ENCODE data around the gene IGSF21.
A peak's percentile ranks its signal among the peaks of the same experiment; 100 is the strongest.

The IGSF21 gene

DNA sequence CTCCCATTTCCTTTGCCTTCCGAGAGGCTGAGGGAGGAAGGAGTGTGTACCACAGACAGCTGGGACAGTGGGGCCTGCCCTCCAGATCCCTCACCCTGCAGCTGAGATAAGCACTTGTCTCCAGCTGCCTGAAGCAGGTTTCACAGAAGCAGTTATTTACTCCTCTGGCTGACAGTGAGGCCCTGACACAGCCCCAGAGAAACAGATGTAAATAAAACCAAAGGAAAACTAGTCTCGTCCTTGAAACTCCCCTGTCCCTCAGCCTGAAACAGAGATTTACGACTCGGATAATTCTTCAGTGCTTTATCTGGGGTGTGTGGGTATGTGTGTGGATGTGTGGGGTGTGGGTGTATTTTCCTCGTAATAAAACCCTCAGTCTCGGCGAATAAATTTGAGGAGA lies 181.1 kb downstream of the IGSF21 start:
- TF ChIP-seq GATA2 (IDR thresholded peaks at IDR 0.05; ENCODE audit: low read depth, low read length), result peak; percentile 84
- no peak for TF ChIP-seq GATA3 (IDR thresholded peaks at IDR 0.05; ENCODE audit: low read depth, low read length)

DNA sequence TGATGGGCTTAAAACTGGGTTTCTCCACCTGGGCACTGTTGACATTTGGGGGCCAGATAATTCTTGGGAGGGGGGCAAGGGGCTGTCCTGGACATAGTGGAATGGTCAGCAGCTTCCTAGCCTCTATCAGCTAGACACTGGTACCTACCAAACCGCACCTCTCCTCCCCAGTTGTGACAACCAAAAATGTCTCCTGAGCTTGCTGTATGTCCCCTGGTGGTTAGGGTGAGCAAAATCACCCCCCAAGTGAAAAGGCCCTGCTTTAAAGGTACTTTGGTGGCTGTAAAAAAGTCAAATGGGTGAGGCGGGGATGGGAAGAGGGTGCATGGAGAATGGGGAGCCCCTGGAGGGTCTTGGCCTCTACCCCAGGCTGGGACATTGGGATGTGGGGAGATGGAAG lies 182.0 kb downstream of the IGSF21 start:
- TF ChIP-seq GATA3 (IDR thresholded peaks at IDR 0.05; ENCODE audit: low read depth, low read length) (no peak), GATA2 (IDR thresholded peaks at IDR 0.05; ENCODE audit: low read depth, low read length) (no peak)

DNA sequence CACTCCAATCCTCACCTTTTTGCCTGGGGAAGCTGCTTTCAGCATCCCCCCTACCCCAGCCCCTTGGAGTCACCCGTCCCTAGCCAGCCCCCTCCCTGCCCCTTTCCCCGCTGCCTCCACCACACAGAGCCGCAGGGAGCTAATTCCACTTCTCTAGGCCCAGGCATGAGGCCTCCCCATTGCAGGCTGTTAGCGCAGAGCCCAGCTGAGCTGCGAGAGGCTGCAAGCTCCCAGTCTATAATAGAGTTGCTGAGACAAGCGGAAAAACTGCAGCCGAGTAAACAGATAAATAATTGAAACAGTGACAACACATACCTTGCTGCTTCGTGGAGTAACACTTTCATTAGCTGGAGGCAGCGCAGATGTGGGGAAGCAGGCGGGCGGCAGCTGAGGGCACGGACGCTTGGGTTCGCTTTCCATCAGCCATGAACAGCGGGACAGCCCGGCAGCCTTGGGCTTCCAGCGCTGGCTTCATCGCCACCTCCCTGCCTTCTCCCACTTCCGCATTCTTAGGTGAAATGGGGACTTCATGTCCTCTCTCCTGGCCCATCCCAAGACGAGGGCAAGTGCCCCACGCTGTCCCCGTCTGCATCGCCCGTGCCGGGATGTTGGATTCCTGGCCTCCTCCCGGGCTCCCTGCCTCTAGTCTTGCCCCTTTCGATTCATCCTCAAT lies 183.3 kb downstream of the IGSF21 start:
- TF ChIP-seq GATA3 (IDR thresholded peaks at IDR 0.05; ENCODE audit: low read depth, low read length) (no peak), GATA2 (IDR thresholded peaks at IDR 0.05; ENCODE audit: low read depth, low read length) (no peak)

DNA sequence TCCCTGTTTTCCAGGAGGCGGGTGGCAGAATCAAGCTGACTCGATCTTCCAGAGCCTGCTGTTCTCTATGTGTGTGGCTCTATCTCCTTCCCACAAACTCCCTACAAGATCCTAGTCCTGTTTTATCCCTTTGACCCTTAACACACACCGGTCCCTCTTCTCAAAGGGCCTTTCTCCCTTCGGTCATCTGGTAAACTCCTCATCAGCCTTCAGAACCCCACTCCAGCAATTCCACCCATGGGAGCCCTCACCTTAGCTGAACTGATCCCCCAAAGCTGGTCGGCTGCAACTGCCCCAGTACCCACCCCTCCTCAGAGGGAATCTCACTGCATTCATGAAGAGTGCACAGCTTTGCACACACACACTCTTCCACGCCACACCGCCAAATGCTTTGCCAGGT lies 184.9 kb downstream of the IGSF21 start:
- no peak for TF ChIP-seq GATA3 (IDR thresholded peaks at IDR 0.05; ENCODE audit: low read depth, low read length)
- TF ChIP-seq GATA2 (IDR thresholded peaks at IDR 0.05; ENCODE audit: low read depth, low read length), result no peak

DNA sequence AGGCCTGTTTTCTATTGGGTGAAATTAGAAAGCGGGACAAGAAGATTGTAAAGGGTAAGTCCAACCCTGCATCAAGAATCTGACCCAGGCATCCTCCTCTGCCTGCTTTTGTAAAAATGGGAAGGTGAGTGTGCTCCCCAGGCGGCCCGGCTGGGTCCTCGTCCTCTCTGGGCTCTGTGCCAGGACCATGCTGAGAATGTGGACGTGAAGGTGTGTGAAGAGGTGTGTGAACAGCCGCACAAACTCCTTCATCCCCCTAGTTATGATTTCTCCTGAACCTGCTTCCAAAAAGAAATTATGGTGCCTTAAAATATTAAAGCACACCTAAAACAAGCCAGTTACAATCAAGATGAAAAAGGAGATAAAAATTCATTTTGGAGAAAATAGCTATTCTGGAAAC lies 185.7 kb downstream of the IGSF21 start:
- TF ChIP-seq GATA3 (IDR thresholded peaks at IDR 0.05; ENCODE audit: low read depth, low read length) (no peak), GATA2 (IDR thresholded peaks at IDR 0.05; ENCODE audit: low read depth, low read length) (no peak)

DNA sequence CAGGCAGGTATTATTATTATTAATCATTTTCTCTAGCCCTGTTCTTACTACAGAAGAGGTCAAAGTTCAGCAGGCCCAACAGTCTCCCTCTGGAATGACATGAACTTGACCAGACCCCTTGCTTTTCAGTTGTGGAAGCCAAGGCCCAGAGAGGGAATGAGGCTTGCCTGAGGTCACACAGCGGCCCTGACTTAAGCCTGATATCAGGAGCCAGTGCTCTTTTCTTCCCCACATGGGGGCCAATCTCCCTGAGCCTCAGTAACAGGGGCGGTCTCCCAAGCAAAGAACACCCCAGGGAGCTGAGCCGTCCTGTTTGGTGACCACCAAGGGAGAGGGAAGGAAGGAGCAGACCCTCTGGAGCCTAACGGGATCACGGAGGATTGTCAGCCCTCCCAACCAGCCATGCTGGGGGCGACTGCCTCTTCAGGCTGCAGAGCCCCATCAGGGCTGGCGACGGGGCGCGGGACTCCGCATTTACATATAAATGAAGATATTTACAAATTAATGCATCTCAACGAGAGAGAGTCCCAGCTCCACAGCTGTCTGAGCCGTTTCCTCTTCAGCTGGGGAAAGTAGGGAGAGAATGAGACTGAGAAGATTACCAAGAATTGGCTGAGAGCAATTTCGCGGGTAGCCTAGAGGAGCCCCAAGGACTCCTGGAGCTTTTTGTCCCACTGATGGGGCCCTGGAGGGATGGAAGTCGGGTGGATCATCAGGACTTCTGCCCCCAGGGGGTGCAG lies 187.0 kb downstream of the IGSF21 start:
- no peak for TF ChIP-seq GATA2 (IDR thresholded peaks at IDR 0.05; ENCODE audit: low read depth, low read length)
- no peak for TF ChIP-seq GATA3 (IDR thresholded peaks at IDR 0.05; ENCODE audit: low read depth, low read length)

DNA sequence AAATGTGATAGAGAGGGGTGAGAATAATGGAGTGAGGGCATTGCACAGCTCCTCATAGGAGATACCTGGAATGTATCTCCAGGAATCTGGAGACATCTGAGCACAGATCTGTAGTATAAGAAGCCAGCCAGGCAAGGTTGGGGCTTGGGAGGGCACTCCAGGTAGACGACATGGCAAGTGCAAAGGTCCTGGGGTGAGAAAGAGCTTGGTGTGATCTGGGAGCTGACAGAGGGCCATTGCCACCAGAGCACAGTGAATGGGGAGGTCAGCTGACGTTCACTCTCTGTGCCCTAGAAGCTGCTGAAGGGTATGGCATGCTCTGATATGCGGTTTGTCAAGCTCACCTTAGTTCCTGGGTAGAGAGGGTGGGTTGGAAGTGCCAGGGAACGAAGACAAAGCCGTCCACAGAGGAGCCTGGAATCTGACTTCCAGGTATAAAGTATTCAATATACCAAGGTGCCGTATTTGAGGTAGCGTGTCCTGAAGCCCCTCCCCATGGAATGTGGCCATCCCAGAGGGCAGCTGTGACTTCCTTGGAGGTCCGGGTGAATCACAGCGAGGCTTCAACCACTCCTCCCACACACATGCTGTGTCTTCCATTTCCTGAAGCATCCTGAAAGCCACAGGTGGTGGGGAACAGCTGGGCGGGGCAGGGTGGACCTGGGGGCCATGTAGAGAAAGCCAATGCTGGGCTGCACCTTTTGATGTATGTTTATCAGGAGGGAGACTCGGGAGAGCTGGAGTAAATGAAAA lies 190.5 kb downstream of the IGSF21 start:
- no peak for TF ChIP-seq GATA3 (IDR thresholded peaks at IDR 0.05; ENCODE audit: low read depth, low read length)
- TF ChIP-seq GATA2 (IDR thresholded peaks at IDR 0.05; ENCODE audit: low read depth, low read length), result no peak

DNA sequence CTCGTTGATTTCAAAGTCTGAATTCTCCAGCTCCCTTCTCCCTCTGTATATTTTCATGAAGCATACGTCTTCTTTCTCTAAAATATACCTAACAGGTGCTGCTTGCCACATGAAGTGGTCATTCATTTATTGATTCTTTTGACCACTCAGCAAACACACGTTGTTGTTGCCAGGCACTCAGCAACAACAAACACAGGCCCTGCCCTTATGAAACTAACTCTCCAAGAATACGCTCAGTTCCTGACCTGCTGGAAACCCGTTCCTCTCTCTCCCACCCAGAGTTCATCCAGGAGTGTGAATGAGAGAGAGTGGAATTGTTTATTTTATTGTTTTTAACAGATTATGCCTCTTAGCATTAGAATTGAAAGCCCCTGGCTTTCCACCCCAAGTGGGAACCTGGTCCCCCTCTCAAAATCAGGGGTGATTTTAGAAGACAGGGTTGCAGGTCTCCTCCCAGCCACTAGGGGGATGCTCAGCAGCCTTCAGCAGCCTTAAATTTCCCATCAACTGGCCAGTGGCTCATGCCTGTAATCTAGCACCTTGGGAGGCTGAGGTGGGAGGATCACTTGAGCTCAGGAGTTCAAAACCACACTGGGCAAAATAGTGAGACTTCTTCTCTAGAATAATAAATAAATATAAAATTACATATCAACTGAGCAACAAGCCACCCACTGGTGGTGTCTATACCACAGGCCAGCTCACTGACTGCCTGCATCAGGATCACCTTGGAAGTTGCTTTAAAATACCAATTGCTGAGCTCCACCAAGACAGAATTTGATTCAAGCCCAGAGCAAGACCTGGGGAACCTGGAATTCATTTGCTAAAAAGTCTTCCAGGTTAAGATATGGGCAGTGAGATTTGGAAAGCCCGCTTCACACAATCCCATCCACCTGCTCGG lies 192.1 kb downstream of the IGSF21 start:
- TF ChIP-seq GATA2 (IDR thresholded peaks at IDR 0.05; ENCODE audit: low read depth, low read length), result no peak
- TF ChIP-seq GATA3 (IDR thresholded peaks at IDR 0.05; ENCODE audit: low read depth, low read length), result no peak

DNA sequence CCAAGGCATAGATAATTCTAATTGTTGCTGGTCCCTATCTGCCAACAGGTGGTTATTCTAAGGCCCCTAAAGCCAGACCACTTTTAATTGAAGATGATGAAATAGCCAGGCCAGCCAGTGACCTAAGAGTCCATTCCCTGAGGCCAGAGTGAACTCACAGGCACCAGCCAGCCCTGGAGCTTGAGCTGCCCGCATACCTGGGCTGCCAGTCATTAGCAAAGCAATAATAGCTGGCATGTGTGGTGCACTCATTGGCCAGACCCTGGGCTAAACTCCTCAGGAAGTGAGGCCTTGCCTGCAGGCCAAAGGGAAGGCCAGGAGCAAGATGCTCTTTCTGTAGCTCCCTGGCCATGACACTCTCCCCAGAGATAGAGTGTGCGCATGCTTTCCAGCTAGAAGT lies 192.8 kb downstream of the IGSF21 start:
- no peak for TF ChIP-seq GATA3 (IDR thresholded peaks at IDR 0.05; ENCODE audit: low read depth, low read length)

DNA sequence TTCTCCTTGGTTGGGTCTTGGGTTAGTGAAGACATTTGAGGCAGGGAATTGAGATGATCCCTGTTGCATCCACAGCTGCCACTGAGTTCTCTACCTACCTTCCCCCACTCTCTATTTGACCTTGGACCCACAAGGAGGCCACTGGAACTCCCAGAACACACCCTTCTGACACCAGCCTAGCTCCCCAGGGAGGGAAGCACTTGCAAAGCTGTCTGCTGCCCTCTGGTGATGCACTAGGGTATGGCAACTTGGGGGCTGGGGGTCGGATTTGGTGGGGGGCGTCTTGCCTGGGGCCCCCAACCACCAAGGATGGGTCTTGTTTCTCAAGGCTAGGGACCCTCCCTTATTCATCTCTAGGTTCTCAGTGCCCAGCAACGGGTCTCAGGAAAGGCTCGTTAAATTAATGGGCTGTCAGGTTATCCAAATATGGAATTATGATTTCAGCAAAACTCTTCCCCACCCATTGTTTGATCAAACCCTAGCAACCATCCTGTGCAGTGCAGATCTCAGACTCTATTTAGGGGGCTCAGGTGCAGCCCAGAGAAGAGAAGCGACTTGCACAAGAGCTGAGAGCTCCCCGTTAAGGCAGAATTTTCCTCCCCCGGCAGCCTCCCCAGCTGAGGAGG lies 195.3 kb downstream of the IGSF21 start:
- TF ChIP-seq GATA3 (IDR thresholded peaks at IDR 0.05; ENCODE audit: low read depth, low read length) (no peak), GATA2 (IDR thresholded peaks at IDR 0.05; ENCODE audit: low read depth, low read length) (no peak)

DNA sequence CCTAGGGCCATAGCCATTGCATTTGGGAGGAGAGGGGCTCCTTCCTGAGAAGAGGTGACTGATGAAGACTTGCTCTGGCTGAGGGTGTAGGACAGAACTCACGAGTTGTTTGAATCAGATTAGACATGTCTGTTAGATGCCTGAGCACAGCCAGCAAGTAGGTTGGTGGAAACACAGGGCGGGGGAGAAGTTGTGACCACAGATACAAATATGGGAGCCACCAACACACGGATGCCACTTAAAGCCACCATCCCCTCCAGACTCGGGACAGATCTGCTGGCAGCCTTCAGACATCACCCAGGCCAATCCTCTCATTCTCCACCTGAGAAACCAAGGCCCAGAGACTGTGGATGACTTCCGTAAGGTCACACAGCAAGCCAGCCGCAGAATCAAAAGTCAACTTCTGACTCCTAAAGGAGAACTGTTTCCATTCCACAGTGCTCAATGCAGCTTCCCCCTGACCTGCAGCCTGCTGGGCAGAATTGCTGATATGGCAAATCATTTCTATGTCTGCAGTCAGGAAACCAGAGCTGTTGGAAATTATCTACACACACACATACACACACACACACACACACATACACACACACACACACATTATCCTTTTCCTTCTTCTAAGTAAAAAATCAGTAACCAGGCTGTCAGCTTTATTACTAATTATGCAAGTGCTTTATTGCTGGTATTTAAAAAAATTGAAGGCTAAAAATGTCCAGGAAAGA lies 196.7 kb downstream of the IGSF21 start:
- no peak for TF ChIP-seq GATA3 (IDR thresholded peaks at IDR 0.05; ENCODE audit: low read depth, low read length)
- TF ChIP-seq GATA2 (IDR thresholded peaks at IDR 0.05; ENCODE audit: low read depth, low read length), result no peak

DNA sequence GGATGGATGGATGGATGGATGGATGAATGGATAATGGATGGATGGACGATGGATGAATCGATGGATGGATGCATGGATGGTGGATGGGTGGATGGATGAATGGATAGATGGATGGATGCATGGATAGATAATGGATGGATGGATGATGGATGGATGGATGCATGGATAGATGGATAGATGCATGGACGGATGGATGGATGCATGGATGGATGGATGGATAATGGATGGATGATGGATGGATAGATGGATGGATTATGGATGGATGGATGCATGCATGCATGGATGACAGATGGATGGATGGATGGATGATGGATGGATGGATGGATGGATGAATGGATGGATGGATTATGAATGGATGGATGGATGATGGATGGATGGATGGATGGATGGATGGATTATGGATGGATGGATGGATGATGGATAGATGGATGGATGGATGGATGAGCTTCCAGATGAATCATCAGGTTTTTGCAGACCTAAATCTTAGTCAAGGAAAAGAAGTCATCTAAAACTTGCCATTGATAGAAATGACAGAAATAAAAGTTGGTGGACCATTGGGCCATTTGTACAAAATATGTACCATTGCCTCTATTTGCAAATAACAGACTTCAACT lies 197.7 kb downstream of the IGSF21 start:
- TF ChIP-seq GATA2 (IDR thresholded peaks at IDR 0.05; ENCODE audit: low read depth, low read length) (no peak), GATA3 (IDR thresholded peaks at IDR 0.05; ENCODE audit: low read depth, low read length) (no peak)

Data from SH-SY5Y (cell line).